Heart right ventricle (tissue), 16 donors: ENCODE results near the gene PCCA. TPM values are rescaled to one million over a fixed set of nuclear protein-coding genes. Genes with fewer than 3 reads are reported as not detected.

Source experiments
- ATAC-seq, 8 donors: fragments of 200-7000 bp; cut with Tn5 transposase; one replicate each; pipeline ENCODE4 v1.9.1; 2020; ENCODE audit warnings: mild to moderate bottlenecking in 8 of 8, moderate library complexity in 8 of 8, moderate number of reproducible peaks in 1 of 8
- DNase-seq, 2 donors: peaks; one replicate each; pipeline ENCODE4 v3.0.0-alpha.2; 2020
- H3K27ac ChIP-seq, 10 donors: fragments of 200-600 bp; sonication (generic) in 2 of 10; one replicate each; pipeline versions ENCODE4 v1.5.0 to v1.8.0; 2020 to 2022; ENCODE audit warnings: mild to moderate bottlenecking in 3 of 10
- H3K27me3 ChIP-seq, 7 donors: fragments of 200-600 bp; one replicate each; pipeline ENCODE4 v1.8.0; 2021 to 2022; ENCODE audit warnings: mild to moderate bottlenecking in 2 of 7
- H3K36me3 ChIP-seq, 9 donors: fragments of 200-600 bp; sonication (generic) in 1 of 9; one replicate each; pipeline versions ENCODE4 v1.5.0 to v1.8.0; 2020 to 2022; ENCODE audit warnings: mild to moderate bottlenecking in 2 of 9
- H3K4me1 ChIP-seq, 9 donors: fragments of 200-600 bp; sonication (generic) in 1 of 9; one replicate each; pipeline versions ENCODE4 v1.5.0 to v1.8.0; 2020 to 2022; ENCODE audit warnings: mild to moderate bottlenecking in 4 of 9
- H3K4me3 ChIP-seq, 10 donors: fragments of 200-600 bp; sonication (generic) in 2 of 10; one replicate each; pipeline versions ENCODE4 v1.5.0 to v1.8.0; 2020 to 2022; ENCODE audit warnings: mild to moderate bottlenecking in 7 of 10, moderate library complexity in 2 of 10
- H3K9me3 ChIP-seq, 11 donors: fragments of 200-600 bp in 10 of 11; sonication (generic) in 2 of 11; one replicate each; pipeline versions ENCODE4 v1.5.0 to v1.8.0; 2013 to 2022; ENCODE audit warnings: mild to moderate bottlenecking in 2 of 11, control low read depth in 1 of 11, moderate library complexity in 1 of 11
- WGBS, 2 donors: extraction: QIAGEN DNeasy Blood & Tissue Kit; methylation state at CpG; one replicate each; pipeline ENCODE4 v1.1.7; 2013; ENCODE audit warnings: inconsistent platforms in 1 of 2; 5-methylcytosine and 5-hydroxymethylcytosine counted together
- intact Hi-C, 10 donors: fragments of 100-400 bp; cut with DNase I; formaldehyde crosslinking; loops; one replicate each; pipeline versions ENCODE4 v1.11.1 to v1.14.2; 2022
- polyA plus RNA-seq, 2 donors: library from polyadenylated mRNA; stranded (reverse); fragments of 200-250 nt; gene quantifications; one replicate each; pipeline ENCODE4 v1.2.3, GENCODE V29; 2013
- total RNA-seq, 10 donors: library from RNA; stranded (reverse); fragmentation: NEBNext Ultra II Directional in 3 of 10; extraction: Animal tissue kit (Norgen Biotek cat#: 25700) in 3 of 10; gene quantifications; one replicate each; pipeline versions ENCODE4 v1.2.1 to v1.2.4, GENCODE V29; 2021 to 2023
- TF ChIP-seq, protein P1 (sequence below), 9 donors: fragments of 200-600 bp; sonication (generic) in 2 of 9; IDR thresholded peaks; one replicate each; pipeline versions ENCODE4 v1.5.0 to v1.8.0; 2021 to 2022; ENCODE audit warnings: antibody characterized with exemption in 9 of 9, mild to moderate bottlenecking in 5 of 9, moderate library complexity in 1 of 9
- donor health status: Arrhythmogenic right ventricular cardiomyopathy.
- donor health status: ischemic (EF 13 %, LVEDD 7.1; RV severe dilation, severe dysfunction).
- donor health status: healthy with polysubstance abuse.
- donor health status: DM: no; HTN: yes; CAD: no.
- donor health status: DM: no; HTN: no; CAD: no.
- donor health status: ischemic (EF 25% LVEDD 6.9; RV normal size, moderate dysfunction).
- donor health status: ischemic (EF 25% LVEDD 5.7; RV mildly dilated, moderate dysfunction).
- donor health status: healthy.
- donor health status: DM: yes; HTN: yes; CAD: no.
- donor health status: Ischemic cardiomyopathy.
- donor health status: ischemic (EF 35%, LVEDD 5.7; RV mildly dilated, moderate dysfunction).
- donor health status: nonischemic (EF 11% LVEDD 7.7; RV severe dilation, severe dysfunction).
- donor health status: DM: yes; HTN: yes; CAD: no.
- donor health status: PGD.
- donor health status: ischemic (EF 29% LVEDD 5.4; RV normal size, mild dysfunction).
- donor health status: nonischemic (EF 23%, LVEDD 6.1; RV moderate dilation, normal function).

PCCA gene
- total and polyA plus RNA-seq, 12 donors = 21.2 to 71.9 (median 60.7) TPM

DNA sequence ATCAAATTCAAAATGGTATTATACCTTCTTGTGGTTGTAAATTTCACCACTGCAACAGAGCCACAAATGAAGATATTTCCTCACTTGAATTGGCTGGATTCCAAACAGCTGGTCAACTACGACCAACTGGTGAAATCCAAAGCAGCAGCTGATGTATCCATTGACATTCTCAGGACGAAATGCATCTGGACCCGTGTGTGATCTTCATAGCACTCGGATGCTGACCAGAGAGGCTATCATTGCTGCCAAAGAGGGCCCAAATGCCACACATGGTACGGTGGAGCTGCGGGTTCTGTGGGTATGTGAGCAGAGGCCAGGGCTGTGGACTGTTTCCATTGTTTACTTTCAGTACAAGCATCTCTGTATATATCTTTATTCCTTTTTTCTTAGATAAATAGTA, 25.6 kb upstream of the PCCA start:
- Histone ChIP-seq H3K4me3 (no peak overlapping the region), H3K27ac (no peak overlapping the region), H3K27me3 (peaks cover 0 to 9% (median 0%) of the 10 kb centered on the region in 7 donors), H3K9me3 (peaks cover 0 to 9% (median 0%) of the 10 kb centered on the region in 11 donors), H3K4me1 (no peaks in the 10 kb centered on the region), H3K36me3 (no peaks in the 10 kb centered on the region)
- TF ChIP-seq, protein P1, sequence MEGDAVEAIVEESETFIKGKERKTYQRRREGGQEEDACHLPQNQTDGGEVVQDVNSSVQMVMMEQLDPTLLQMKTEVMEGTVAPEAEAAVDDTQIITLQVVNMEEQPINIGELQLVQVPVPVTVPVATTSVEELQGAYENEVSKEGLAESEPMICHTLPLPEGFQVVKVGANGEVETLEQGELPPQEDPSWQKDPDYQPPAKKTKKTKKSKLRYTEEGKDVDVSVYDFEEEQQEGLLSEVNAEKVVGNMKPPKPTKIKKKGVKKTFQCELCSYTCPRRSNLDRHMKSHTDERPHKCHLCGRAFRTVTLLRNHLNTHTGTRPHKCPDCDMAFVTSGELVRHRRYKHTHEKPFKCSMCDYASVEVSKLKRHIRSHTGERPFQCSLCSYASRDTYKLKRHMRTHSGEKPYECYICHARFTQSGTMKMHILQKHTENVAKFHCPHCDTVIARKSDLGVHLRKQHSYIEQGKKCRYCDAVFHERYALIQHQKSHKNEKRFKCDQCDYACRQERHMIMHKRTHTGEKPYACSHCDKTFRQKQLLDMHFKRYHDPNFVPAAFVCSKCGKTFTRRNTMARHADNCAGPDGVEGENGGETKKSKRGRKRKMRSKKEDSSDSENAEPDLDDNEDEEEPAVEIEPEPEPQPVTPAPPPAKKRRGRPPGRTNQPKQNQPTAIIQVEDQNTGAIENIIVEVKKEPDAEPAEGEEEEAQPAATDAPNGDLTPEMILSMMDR (IDR thresholded peaks at IDR 0.05) = no peak
- intact Hi-C loops = no loop called here
- WGBS, 2 donors = 65 to 66% methylated on average over 6 of the region's 6 CpGs
- no peak for ATAC-seq
- DNase-seq = no peak

DNA sequence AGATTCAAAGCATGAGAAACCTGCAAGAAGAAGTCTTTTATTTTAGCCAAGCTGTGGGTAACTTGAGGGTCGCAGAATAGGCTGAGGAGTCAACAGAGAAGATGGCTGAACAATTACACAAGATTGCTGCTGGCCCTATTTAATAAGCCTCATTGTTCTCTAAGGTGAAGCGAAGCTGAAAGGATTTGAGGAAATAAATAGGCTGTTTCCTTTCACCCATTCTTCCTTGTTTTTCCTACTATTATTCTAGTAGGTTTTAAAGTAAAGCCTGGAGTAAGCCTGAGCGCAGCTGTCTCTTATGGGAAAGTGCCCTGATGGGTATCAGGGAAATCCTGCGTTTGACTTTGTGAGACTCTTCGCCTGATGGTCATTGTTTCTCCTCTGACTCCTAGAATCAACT, 25.0 kb upstream of the PCCA start:
- TF ChIP-seq, protein P1 (IDR thresholded peaks at IDR 0.05) = no peak
- Histone ChIP-seq H3K36me3 (no peaks in the 10 kb centered on the region), H3K27ac (no peak overlapping the region), H3K9me3 (peaks cover 0 to 9% (median 0%) of the 10 kb centered on the region in 11 donors), H3K4me1 (no peaks in the 10 kb centered on the region), H3K27me3 (peaks cover 0 to 9% (median 0%) of the 10 kb centered on the region in 7 donors), H3K4me3 (no peak overlapping the region)
- intact Hi-C loops = no loop called here
- no peak for ATAC-seq
- WGBS, 2 donors = 79 to 85% methylated on average over 5 of the region's 5 CpGs
- no peak for DNase-seq

DNA sequence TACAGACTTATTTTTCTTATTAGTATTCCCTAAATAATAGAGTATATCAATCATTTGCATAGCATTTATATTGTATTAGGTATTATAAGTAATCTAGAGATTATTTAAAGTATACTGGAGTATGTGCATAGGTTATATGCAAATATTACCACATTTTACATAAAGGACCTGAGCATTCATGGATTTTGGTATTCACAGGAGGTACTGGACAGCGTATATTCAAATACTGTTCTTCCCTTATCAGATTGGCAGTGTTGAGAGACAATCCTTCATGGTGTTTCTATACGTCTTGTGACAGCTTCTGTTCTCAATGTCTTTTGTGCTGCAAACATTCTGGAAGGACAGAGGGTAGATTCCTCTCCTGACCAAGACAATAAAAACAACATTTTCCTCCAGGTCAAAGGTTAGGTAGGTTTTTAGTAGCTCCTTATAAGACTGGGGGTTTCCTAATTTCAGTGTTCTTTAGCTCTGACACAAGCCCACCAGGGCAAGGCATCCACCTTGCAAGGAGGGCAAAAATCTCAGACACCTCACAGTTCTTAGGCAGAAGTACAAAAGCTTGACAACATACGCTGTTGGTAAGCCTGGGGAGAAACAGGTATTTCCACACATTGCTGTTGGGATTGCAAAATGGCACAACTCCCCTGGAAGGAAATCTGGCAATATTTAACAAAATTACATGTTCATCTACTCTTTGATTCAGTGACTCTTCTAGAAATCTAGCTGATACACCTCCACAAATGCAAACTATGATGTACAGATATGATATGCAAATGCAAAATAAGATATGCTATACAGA, 20.6 kb upstream of the PCCA start:
- TF ChIP-seq, protein P1 (IDR thresholded peaks at IDR 0.05) = no peak
- WGBS, 2 donors = 82 to 85% methylated on average over 3 of the region's 3 CpGs
- Histone ChIP-seq H3K4me3 (no peak overlapping the region), H3K4me1 (no peaks in the 10 kb centered on the region), H3K27ac (no peak overlapping the region), H3K9me3 (no peaks in the 10 kb centered on the region), H3K36me3 (no peaks in the 10 kb centered on the region), H3K27me3 (peaks cover 0 to 4% (median 0%) of the 10 kb centered on the region in 7 donors)
- intact Hi-C loops = no loop called here
- no peak for DNase-seq
- no peak for ATAC-seq

DNA sequence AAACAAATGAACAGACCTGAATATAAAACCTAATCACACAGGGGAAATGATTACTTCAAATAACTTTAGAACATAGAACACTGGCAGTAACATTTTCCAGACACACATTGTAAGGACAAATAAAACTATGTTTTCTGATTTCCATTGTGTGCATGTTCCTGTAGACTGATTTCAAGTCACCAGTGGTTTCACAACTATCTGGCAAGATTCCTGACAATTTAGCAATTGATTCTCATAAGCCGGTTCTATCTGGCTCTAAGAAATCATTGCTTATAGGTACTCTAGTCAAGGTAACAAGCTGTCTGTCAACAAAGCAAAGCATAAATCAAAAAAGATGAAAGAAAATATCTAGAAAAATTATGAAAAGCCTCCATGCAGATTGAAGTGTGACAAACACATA, 19.6 kb upstream of the PCCA start:
- intact Hi-C loops = no loop called here
- TF ChIP-seq, protein P1 (IDR thresholded peaks at IDR 0.05) = no peak
- Histone ChIP-seq H3K4me3 (no peak overlapping the region), H3K27ac (no peak overlapping the region), H3K9me3 (no peaks in the 10 kb centered on the region), H3K27me3 (no peaks in the 10 kb centered on the region), H3K36me3 (no peaks in the 10 kb centered on the region), H3K4me1 (no peaks in the 10 kb centered on the region)
- DNase-seq (no peak), ATAC-seq (no peak)
- WGBS, 2 donors = 77 to 93% methylated on average over 1 of the region's 1 CpG
